HK-2 (cell line): Measurements from ENCODE around the gene DPYD.

Experiments
- DNase-seq: peaks from one replicate; pipeline ENCODE4 v3.0.0-alpha.2; 2018; ENCODE audit not compliant: unreplicated experiment

Gene DPYD

GRCh38 chr1:97920832-97921571, at the start of gene DPYD:
TSS of gene DPYD (minus strand) at chr1:97921034. CDS start at chr1:97920922, 112 bp downstream.
- peak; percentile 86 for DNase-seq

DNA sequence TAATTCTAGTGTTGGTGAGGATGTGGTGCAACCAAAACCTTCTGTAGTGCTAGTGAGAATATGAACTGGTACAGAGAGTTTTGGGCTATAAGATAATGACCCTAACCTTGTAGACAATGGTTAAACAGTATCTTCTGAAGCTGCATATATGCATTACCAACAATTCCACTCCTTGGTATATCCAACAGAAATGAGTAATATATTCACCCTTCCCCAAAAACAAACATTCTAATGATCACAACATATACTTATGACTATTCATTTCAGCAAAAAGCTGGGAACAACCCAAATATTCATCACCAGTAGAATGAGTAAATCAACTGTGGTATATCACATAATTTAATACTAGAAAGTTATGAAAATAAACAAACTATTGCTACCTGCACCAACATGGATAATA, 39.6 kb upstream of the DPYD start:
- DNase-seq, result no peak

DNA sequence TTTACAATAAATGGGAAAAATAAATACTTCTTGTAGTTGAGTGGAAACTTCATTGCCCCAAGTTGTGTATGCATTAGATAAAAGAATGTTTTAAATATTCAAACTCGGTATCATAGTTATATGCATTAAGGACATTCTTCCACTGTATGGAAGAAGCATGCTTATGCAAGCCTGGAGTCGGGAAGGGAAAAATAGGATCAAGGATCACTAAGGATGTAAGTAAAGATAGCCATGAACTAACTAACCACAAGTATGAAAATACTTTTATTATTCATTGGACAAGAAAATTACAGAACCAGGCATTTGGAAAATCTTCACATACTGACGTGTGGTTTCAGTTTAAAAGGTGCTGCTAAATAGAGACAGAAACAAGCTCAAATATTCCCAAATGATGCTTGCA, 26.9 kb upstream of the DPYD start:
- DNase-seq, result no peak

- DNase-seq, result no peak
Measured at GRCh38 chr1:97943354-97943753, 22.5 kb upstream of the DPYD start.

DNA sequence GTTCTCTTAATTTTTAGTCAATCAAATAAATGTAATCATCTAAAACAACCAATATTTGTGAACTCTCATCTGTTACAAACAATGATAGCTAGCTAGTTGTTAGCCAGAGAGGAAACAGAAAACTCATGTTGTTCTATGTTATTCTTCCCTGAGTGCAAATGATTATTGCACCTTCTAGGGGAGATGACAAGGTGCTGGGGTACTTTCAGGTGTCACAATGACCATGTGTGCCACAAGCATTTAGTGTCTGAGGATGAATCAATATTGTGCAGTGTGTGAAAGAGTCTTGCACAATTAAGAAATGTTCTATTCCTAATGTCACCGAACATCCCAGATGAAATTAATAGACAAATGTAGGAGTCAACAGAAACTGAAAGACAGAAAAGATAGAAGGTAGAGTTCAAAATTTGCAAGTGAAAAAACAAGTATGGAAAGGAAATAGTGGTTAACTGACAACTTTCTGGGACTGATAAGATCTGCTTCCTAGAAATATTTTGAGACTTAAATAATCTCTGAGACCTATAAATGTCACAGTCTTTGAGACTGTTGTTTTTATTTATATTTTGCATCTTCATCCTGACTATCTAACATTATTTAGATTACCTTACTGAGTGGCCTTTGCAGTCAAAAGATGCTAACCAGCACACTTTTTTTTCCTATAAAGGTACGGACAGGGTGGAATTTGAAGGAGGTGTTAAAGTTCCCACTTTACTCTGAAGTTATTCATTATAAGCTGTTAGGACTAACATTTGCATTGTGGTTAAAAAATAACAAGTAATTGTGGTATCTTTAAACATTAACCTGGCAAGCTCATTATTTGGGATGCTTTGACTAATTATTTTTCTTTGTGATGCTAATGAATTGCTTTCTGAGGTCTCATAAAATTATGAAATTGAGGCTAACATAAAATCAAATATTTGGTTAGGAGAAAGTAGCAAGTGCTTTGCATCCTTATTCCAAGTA, 21.6 kb upstream of the DPYD start:
- no peak for DNase-seq

DNA sequence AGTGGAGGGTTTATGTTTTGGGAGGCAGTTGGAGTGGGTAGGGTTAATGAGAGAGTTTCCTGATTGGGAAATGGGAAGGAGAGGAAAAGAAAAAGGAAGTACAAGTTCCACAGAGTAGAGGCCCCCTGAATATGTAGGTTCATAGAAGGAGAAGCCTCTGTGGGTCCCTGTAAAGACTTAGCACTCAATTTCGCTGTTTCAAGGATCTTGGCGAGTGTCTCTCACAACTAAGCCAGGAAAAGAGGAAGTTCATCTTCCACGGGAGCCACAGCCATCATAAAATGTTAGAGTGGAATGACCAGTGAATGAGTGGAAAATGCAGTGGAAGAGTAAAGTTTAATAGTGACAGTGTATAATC, 17.4 kb upstream of the DPYD start:
- no peak for DNase-seq

GRCh38 chr1:97936976-97937375, 16.1 kb upstream of the DPYD start:
- no peak for DNase-seq

DNA sequence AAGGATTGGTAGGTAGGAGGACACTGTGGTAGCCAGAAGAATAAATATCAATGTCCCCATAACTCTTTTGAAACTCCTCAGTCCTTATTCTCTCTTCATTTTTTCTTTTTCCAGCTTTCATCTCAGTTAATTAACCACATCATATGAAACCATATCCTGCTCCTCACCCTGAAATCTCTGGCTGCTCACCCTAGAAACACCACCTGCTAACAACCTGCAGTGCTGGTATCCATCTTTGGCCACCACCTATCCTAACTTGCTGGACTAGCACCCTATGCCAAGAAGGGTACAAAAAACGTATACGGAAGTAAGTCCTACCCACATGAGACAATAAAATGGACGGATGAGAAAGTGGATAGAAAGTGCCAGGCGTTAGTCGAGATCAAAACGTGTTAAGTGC, 13.7 kb upstream of the DPYD start:
- no peak for DNase-seq

DNA sequence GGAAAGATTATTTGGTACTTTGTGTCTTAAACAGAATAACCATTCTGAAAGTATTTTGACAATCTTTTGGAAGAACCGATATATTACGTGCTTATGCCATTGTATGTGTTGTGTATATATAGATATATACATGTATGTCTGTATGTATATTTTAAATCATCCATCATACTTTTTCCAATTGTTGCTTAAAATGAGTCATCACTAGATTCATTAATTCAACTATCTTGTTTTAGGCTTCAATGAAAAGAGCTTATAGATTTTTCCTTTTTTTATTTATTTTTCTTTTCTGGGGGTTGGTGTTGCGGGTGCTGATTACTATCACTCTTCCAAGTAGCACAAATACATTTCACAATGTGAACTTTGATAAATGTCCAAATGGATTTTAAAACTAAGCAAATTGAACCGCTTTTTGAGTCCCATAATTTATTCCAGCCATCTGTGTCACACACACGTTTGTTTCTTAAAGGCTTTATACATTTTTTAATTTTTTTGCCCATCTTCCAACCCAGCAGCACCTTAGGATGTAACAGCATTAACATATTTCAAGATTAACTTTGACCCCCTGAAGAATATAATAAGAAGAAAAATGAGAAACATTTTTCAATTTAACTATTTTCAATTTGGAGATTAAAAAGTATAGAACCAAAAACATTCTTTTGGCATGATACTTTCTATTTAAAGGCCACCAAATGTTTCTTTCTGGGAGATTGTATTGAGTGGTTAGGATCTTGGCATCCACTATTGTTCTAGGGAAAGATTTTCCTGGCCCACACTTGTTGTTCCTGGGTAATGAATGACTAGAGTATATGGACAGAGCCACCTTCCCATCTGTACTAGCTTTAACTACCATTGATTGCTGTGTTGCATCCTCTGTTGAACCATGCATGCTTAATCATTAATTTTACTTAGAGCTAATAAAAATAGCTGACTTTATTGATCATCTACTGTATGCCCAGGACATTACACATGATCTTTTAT, 9.3 kb upstream of the DPYD start:
- no peak for DNase-seq

GRCh38 chr1:97926017-97926708, 5.3 kb upstream of the DPYD start:
- no peak for DNase-seq

GRCh38 chr1:97925151-97925550, 4.3 kb upstream of the DPYD start:
- DNase-seq, result no peak

DNA sequence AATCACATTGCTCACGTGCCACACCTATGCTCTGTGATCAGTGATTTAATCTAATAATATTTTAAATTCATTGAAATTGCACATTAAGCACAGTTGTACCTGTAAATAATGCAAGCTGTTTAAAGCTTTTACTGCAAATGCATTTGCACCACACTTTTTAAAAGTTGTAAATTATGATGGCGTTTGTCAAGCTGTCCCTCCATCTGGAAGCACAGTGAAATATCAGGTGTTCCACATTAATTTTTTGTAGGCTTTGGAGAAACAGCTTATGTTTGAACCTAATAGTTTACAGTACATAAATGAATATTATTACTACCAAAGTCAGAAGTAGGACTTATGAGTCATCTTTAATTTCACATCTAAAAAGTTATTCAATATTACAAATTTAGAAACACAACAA, 3.0 kb upstream of the DPYD start:
- DNase-seq, result no peak

DNA sequence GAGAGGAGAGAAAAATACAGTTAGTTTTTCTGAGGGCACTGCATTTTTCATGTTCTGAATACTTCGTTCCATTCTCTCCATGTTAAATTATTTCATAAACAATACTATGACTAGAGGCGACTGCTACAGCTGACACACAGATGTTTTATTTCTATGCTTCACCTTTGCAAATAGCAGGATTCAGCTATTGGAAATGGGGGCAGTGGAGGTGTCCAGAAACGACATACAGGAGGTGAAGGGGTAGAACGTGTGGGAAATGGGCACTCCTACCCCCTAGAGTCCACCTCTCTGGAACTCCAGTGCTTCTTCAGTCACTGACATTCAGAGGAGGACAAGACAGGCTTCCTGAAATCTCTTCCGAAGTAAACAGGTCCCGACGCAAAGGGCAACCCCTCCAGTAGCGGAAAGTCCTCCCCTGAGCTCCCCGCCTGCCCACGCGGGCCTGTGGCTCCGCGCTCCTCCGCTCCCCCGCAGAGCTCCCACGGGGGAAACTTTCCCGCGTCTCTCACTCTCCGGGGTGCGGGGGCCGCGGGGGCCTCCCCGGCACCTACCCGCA, 480 bp downstream of the DPYD start:
- no peak for DNase-seq

GRCh38 chr1:97919585-97920261, 1.1 kb downstream of the DPYD start:
- no peak for DNase-seq

- no peak for DNase-seq
Measured at GRCh38 chr1:97918961-97919360, 1.9 kb downstream of the DPYD start.

- DNase-seq, result no peak
Measured at GRCh38 chr1:97913506-97914139, 7.2 kb downstream of the DPYD start.

DNA sequence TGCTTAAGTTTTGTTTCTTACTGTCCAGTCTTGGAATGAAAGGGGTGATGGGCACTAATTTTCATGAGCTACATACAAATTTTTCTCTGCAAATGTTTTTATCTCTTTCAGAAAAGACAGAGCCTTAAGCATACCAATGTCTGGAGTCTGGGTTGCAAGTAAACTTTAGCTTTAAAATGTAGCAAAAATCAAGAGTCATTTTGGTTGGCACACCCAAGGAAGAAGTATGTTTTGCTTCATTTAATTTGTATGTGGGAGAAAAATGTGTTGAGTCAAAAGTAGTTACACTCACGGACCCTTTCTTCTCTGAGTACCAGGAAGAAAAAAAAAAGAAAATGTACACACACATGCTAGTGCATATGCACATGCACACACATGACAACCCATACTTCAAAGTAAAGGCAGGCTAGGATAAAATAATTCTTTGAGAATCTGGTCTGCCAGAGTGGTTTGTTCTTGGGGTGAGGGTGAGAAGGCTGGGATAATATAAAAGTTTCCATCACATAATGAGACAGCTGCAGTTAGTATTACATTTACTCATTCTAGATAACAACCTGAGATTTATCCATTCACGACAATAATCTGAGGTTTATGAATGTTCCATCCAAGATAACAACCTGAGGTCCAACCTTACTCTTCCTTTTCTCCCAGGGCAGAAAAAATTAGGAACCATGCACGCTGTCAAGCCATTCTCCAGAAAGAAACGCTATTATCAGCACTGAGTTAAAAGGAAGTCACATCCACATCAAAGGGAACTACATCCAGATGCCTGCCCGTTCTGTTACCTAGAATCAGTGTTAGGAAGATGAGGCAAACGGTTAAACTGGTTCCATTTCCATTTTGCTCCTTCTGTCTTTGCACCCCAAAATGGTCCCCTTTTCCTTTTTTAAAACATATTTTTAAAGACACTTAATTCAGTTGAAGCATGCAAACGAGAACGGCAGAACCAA, 9.3 kb downstream of the DPYD start:
- no peak for DNase-seq

- no peak for DNase-seq
Measured at GRCh38 chr1:97909266-97909665, 11.6 kb downstream of the DPYD start.

GRCh38 chr1:97907886-97908285, 12.9 kb downstream of the DPYD start:
- no peak for DNase-seq
